Measurements from ENCODE around the gene TMEM229B. TPM values are rescaled to one million over a fixed set of nuclear protein-coding genes. Genes with fewer than 3 reads are reported as not detected.

The TMEM229B gene
- total RNA-seq, 1 donor from 2014 or later = 1.7 TPM

GRCh38 chr14:67480011-67480410, 8.5 kb downstream of the TMEM229B start:
- DNase-seq (ENCODE audit: low spot score) = peak; percentile 40
- peaks cover 4% of the 10 kb centered on the region for H3K4me1 Mint-ChIP-seq (ENCODE audit: low read depth)
- no peak for TF ChIP-seq CTCF (IDR thresholded peaks at IDR 0.05)
- H3K4me3 Mint-ChIP-seq (ENCODE audit: unreplicated experiment) = no peak overlapping the region
- H3K36me3 Mint-ChIP-seq (ENCODE audit: low read depth) = no peaks in the 10 kb centered on the region
- no peak overlapping the region for H3K27ac Mint-ChIP-seq (ENCODE audit: unreplicated experiment)
- peaks cover 4% of the 10 kb centered on the region for H3K27me3 Mint-ChIP-seq (ENCODE audit: low read depth)
- H3K9me3 Mint-ChIP-seq (ENCODE audit: low read depth) = no peaks in the 10 kb centered on the region

GRCh38 chr14:67478800-67479084, 9.8 kb downstream of the TMEM229B start:
- Mint-ChIP-seq H3K9me3 (ENCODE audit: low read depth) (no peaks in the 10 kb centered on the region), H3K36me3 (ENCODE audit: low read depth) (no peaks in the 10 kb centered on the region), H3K27me3 (ENCODE audit: low read depth) (peaks cover 4% of the 10 kb centered on the region), H3K4me1 (ENCODE audit: low read depth) (peaks cover 4% of the 10 kb centered on the region), H3K27ac (ENCODE audit: unreplicated experiment) (no peak overlapping the region), H3K4me3 (ENCODE audit: unreplicated experiment) (no peak overlapping the region)
- no peak for TF ChIP-seq CTCF (IDR thresholded peaks at IDR 0.05)
- no peak for DNase-seq (ENCODE audit: low spot score)

GRCh38 chr14:67477926-67478799, 10.4 kb downstream of the TMEM229B start:
- H3K4me3 Mint-ChIP-seq (ENCODE audit: unreplicated experiment) = no peak overlapping the region
- no peaks in the 10 kb centered on the region for H3K36me3 Mint-ChIP-seq (ENCODE audit: low read depth)
- peak; percentile 42 for DNase-seq (ENCODE audit: low spot score)
- no peak for TF ChIP-seq CTCF (IDR thresholded peaks at IDR 0.05)
- H3K4me1 Mint-ChIP-seq (ENCODE audit: low read depth) = peaks cover 4% of the 10 kb centered on the region
- H3K9me3 Mint-ChIP-seq (ENCODE audit: low read depth) = no peaks in the 10 kb centered on the region
- no peak overlapping the region for H3K27ac Mint-ChIP-seq (ENCODE audit: unreplicated experiment)
- H3K27me3 Mint-ChIP-seq (ENCODE audit: low read depth) = peaks cover 4% of the 10 kb centered on the region

- no peaks in the 10 kb centered on the region for H3K9me3 Mint-ChIP-seq (ENCODE audit: low read depth)
- no peak overlapping the region for H3K4me3 Mint-ChIP-seq (ENCODE audit: unreplicated experiment)
- peaks cover 2% of the 10 kb centered on the region for H3K27me3 Mint-ChIP-seq (ENCODE audit: low read depth)
- H3K4me1 Mint-ChIP-seq (ENCODE audit: low read depth) = peaks cover 4% of the 10 kb centered on the region
- TF ChIP-seq CTCF (IDR thresholded peaks at IDR 0.05) = no peak
- DNase-seq (ENCODE audit: low spot score) = no peak
- H3K27ac Mint-ChIP-seq (ENCODE audit: unreplicated experiment) = no peak overlapping the region
- H3K36me3 Mint-ChIP-seq (ENCODE audit: low read depth) = no peaks in the 10 kb centered on the region
Measured at GRCh38 chr14:67474366-67474765, 14.2 kb downstream of the TMEM229B start.

GRCh38 chr14:67473290-67474082, 15.0 kb downstream of the TMEM229B start:
- Mint-ChIP-seq H3K36me3 (ENCODE audit: low read depth) (no peaks in the 10 kb centered on the region), H3K9me3 (ENCODE audit: low read depth) (no peaks in the 10 kb centered on the region), H3K27me3 (ENCODE audit: low read depth) (peaks cover 2% of the 10 kb centered on the region), H3K4me3 (ENCODE audit: unreplicated experiment) (no peak overlapping the region), H3K27ac (ENCODE audit: unreplicated experiment) (no peak overlapping the region), H3K4me1 (ENCODE audit: low read depth) (peaks cover 4% of the 10 kb centered on the region)
- TF ChIP-seq CTCF (IDR thresholded peaks at IDR 0.05) = no peak
- no peak for DNase-seq (ENCODE audit: low spot score)
